ENCODE data around the gene LRMDA.

GRCh38 chr10:75502838-75503237, 71.4 kb downstream of the LRMDA start:
- no peak for TF ChIP-seq EZH2phosphoT487 (IDR thresholded peaks at IDR 0.05; ENCODE audit: borderline replicate concordance, low read depth, low read length)
- TF ChIP-seq, protein P1, sequence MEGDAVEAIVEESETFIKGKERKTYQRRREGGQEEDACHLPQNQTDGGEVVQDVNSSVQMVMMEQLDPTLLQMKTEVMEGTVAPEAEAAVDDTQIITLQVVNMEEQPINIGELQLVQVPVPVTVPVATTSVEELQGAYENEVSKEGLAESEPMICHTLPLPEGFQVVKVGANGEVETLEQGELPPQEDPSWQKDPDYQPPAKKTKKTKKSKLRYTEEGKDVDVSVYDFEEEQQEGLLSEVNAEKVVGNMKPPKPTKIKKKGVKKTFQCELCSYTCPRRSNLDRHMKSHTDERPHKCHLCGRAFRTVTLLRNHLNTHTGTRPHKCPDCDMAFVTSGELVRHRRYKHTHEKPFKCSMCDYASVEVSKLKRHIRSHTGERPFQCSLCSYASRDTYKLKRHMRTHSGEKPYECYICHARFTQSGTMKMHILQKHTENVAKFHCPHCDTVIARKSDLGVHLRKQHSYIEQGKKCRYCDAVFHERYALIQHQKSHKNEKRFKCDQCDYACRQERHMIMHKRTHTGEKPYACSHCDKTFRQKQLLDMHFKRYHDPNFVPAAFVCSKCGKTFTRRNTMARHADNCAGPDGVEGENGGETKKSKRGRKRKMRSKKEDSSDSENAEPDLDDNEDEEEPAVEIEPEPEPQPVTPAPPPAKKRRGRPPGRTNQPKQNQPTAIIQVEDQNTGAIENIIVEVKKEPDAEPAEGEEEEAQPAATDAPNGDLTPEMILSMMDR (conservative IDR thresholded peaks at IDR 0.05; ENCODE audit: low read length), result no peak

Measured in OCI-LY7 (cell line).